HCT116 (cell line): ENCODE results near the gene LRIT2. TPM values are rescaled to one million over a fixed set of nuclear protein-coding genes. Genes with fewer than 3 reads are reported as not detected.

Experiments
- ATAC-seq: fragments of 200-7000 bp; cut with Tn5 transposase; 2 replicates; pipeline ENCODE4 v1.9.1; 2020; ENCODE audit warnings: mild to moderate bottlenecking, moderate library complexity
- Bru-seq: library from RNA; stranded (reverse); fragments of 400-500 nt; gene quantifications from one replicate; lab custom pipeline; 2021; lab: Mats Ljungman, UMichigan
- BruChase-seq, 2 experiments: library from RNA; stranded (reverse); fragments of 400-500 nt; gene quantifications; one replicate each; lab custom pipeline; 2021; lab: Mats Ljungman, UMichigan
- BruUV-seq: library from RNA; stranded (reverse); fragments of 400-500 nt; replicated peaks from 2 replicates; lab custom pipeline; 2021; lab: Mats Ljungman, UMichigan
- CTCF ChIA-PET: fragments of 300-600 bp; sonication (Branson Sonifier 250); formaldehyde crosslinking; loops from one replicate; lab custom pipeline; 2021; ENCODE audit warnings: antibody characterized with exemption; lab: Charles Lee
- POLR2A ChIA-PET: fragments of 300-600, 350-600 bp; sonication (Branson Sonifier 250); formaldehyde crosslinking; loops from one replicate; lab custom pipeline; 2021; ENCODE audit warnings: antibody characterized with exemption; lab: Charles Lee
- RAD21 ChIA-PET, 2 experiments: fragments of 300-600 bp; sonication (Branson Sonifier 250); formaldehyde crosslinking; loops; one replicate each; lab custom pipeline; 2023; ENCODE audit warnings: low total read pairs in 2 of 2; ENCODE audit not compliant: uncharacterized antibody in 2 of 2, unreplicated experiment in 2 of 2, low non-redundant PET in 1 of 2; lab: Charles Lee
- DNase-seq: peaks from one replicate; pipeline ENCODE4 v3.0.0-alpha.2; 2010; ENCODE audit warnings: low read depth, low spot score
- H2AFZ ChIP-seq: fragments of 200-600 bp; shearing (Covaris generic), sonication (generic); 2 replicates; pipeline ENCODE4 v1.6.1; 2017; ENCODE audit warnings: low read depth, mixed run types, mixed read lengths, antibody characterized with exemption, low read length; ENCODE audit not compliant: poor library complexity, severe bottlenecking
- H3K27ac ChIP-seq: 2 replicates; pipeline ENCODE4 v1.5.1; 2012; ENCODE audit warnings: low read depth, low read length
- H3K27me3 ChIP-seq: fragments of 200-600 bp; sonication (generic); 2 replicates; pipeline ENCODE4 v1.6.1; 2016; ENCODE audit warnings: mixed run types, low read length, mixed read lengths; ENCODE audit not compliant: insufficient read depth
- H3K36me3 ChIP-seq, 2 experiments: fragments of 200-500 bp in 1 of 2; fragments of 200-600 bp in 1 of 2; sonication (Bioruptor generic) in 1 of 2; sonication (generic) in 1 of 2; 2 replicates each; pipeline versions ENCODE4 v1.5.1 to v1.6.1; 2014 to 2016; ENCODE audit warnings: low read length in 2 of 2, inconsistent platforms in 1 of 2, mixed read lengths in 1 of 2, mixed run types in 1 of 2; ENCODE audit not compliant: insufficient read depth in 2 of 2, control insufficient read depth in 1 of 2
- H3K4me1 ChIP-seq, 2 experiments: fragments of 200-600 bp in 1 of 2; sonication (generic) in 1 of 2; 2 replicates each; pipeline versions ENCODE4 v1.5.1 to v1.6.1; 2012 to 2017; ENCODE audit warnings: low read length in 2 of 2, inconsistent platforms in 1 of 2, mild to moderate bottlenecking in 1 of 2, mixed read lengths in 1 of 2, mixed run types in 1 of 2, moderate library complexity in 1 of 2; ENCODE audit not compliant: insufficient read depth in 2 of 2, control insufficient read depth in 1 of 2
- H3K4me2 ChIP-seq: fragments of 200-600 bp; sonication (generic); 2 replicates; pipeline ENCODE4 v1.6.1; 2017; ENCODE audit warnings: mixed run types, low read length, mixed read lengths
- H3K4me3 ChIP-seq, 2 experiments: fragments of 200-600 bp in 1 of 2; sonication (generic) in 1 of 2; replicated peaks in 1 of 2; 2 replicates each; pipeline ENCODE4 v1.5.1; 2011 to 2016; ENCODE audit warnings: low read length in 2 of 2, control low read depth in 1 of 2, low read depth in 1 of 2, mild to moderate bottlenecking in 1 of 2, mixed read lengths in 1 of 2, mixed run types in 1 of 2
- H3K79me2 ChIP-seq: fragments of 200-600 bp; sonication (generic); 2 replicates; pipeline ENCODE4 v1.6.1; 2017; ENCODE audit warnings: mild to moderate bottlenecking, mixed run types, low read length, moderate library complexity, mixed read lengths; ENCODE audit not compliant: insufficient read depth
- H3K9ac ChIP-seq: fragments of 200-600 bp; sonication (generic); 2 replicates; pipeline ENCODE4 v1.6.1; 2016; ENCODE audit warnings: low read length, mixed read lengths
- H3K9me2 ChIP-seq: fragments of 200-600 bp; sonication (generic), shearing (Covaris generic); 2 replicates; pipeline ENCODE4 v1.6.1; 2017; ENCODE audit warnings: mixed run types, mild to moderate bottlenecking, moderate library complexity; ENCODE audit not compliant: insufficient read depth
- H3K9me3 ChIP-seq, 2 experiments: fragments of 200-500 bp in 1 of 2; fragments of 200-600 bp in 1 of 2; sonication (Bioruptor generic) in 1 of 2; sonication (generic) in 1 of 2; 2 replicates each; pipeline ENCODE4 v1.6.1; 2014 to 2017; ENCODE audit warnings: low read length in 2 of 2, mixed read lengths in 2 of 2, inconsistent platforms in 1 of 2, low read depth in 1 of 2, mild to moderate bottlenecking in 1 of 2, mixed run types in 1 of 2, moderate library complexity in 1 of 2; ENCODE audit not compliant: control insufficient read depth in 1 of 2, insufficient read depth in 1 of 2
- H4K20me1 ChIP-seq: fragments of 200-600 bp; sonication (generic), shearing (Covaris generic); 2 replicates; pipeline ENCODE4 v1.6.1; 2017; ENCODE audit warnings: mixed run types, mild to moderate bottlenecking, moderate library complexity; ENCODE audit not compliant: insufficient read depth
- ATF3 ChIP-seq: IDR thresholded peaks from 2 replicates; pipeline ENCODE4 v1.6.1; 2012
- CEBPB ChIP-seq: IDR thresholded peaks from 2 replicates; pipeline ENCODE4 v1.6.1; 2012; ENCODE audit warnings: low read depth
- EGR1 ChIP-seq: IDR thresholded peaks from 2 replicates; pipeline ENCODE4 v1.6.1; 2012; ENCODE audit warnings: low read depth
- ELF1 ChIP-seq: IDR thresholded peaks from 2 replicates; pipeline ENCODE4 v1.6.1; 2012; ENCODE audit warnings: low read depth, borderline replicate concordance
- EZH2 ChIP-seq: fragments of 200-600 bp; sonication (generic); IDR thresholded peaks from 2 replicates; pipeline ENCODE4 v1.6.1; 2017; ENCODE audit warnings: antibody characterized with exemption, mixed run types
- EZH2phosphoT487 ChIP-seq: fragments of 200-600 bp; IDR thresholded peaks from 2 replicates; pipeline ENCODE4 v1.6.1; 2018; ENCODE audit warnings: antibody characterized with exemption, borderline replicate concordance
- FOSL1 ChIP-seq: IDR thresholded peaks from 2 replicates; pipeline ENCODE4 v1.6.1; 2012; ENCODE audit warnings: low read depth
- JUND ChIP-seq: IDR thresholded peaks from 2 replicates; pipeline ENCODE4 v1.6.1; 2012
- POLR2A ChIP-seq: IDR thresholded peaks from 2 replicates; pipeline ENCODE4 v1.7.0; 2011; ENCODE audit warnings: borderline replicate concordance; ENCODE audit not compliant: insufficient read depth, insufficient read length; ENCODE audit errors: extremely low read depth
- RAD21 ChIP-seq: IDR thresholded peaks from 2 replicates; pipeline ENCODE4 v1.6.1; 2012; ENCODE audit warnings: low read depth, mild to moderate bottlenecking
- SIN3A ChIP-seq: IDR thresholded peaks from 2 replicates; pipeline ENCODE4 v1.6.1; 2012; ENCODE audit warnings: low read depth
- SRF ChIP-seq: IDR thresholded peaks from 2 replicates; pipeline ENCODE4 v1.6.1; 2012; ENCODE audit warnings: low read depth
- TCF7L2 ChIP-seq: IDR thresholded peaks from 2 replicates; pipeline ENCODE4 v1.7.0; 2011; ENCODE audit warnings: borderline replicate concordance, inconsistent platforms; ENCODE audit not compliant: insufficient read depth, insufficient read length; ENCODE audit errors: extremely low read depth
- YY1 ChIP-seq: IDR thresholded peaks from 2 replicates; pipeline ENCODE4 v1.6.1; 2011; ENCODE audit warnings: low read length, low read depth, moderate library complexity, mild to moderate bottlenecking; ENCODE audit not compliant: insufficient replicate concordance; ENCODE audit errors: extremely low read depth
- ZFX ChIP-seq: fragments of 450-650 bp; IDR thresholded peaks from 2 replicates; pipeline ENCODE4 v1.6.1; 2017
- ZNF274 ChIP-seq: fragments of 200-500 bp; sonication (Bioruptor generic); IDR thresholded peaks from 2 replicates; pipeline ENCODE4 v1.6.1; 2014; ENCODE audit warnings: mild to moderate bottlenecking, low read depth, low read length, inconsistent platforms
- intact Hi-C: fragments of 100-400 bp; cut with micrococcal nuclease; formaldehyde crosslinking; loops from 2 replicates; pipeline ENCODE4 v1.10.0; 2022
- long read RNA-seq: library from polyadenylated mRNA; unstranded; transcript quantifications from one replicate; pipeline ENCODE4 v2.0.0, GENCODE V29; 2021; ENCODE audit not compliant: unreplicated experiment
- polyA plus RNA-seq: library from polyadenylated mRNA; unstranded; fragments of >200 nt; gene quantifications from 2 replicates; pipeline ENCODE4 v1.2.1, GENCODE V29; 2012; ENCODE audit warnings: missing spikeins
- total RNA-seq: library from RNA; stranded (reverse); gene quantifications from one replicate; pipeline ENCODE4 v1.2.1, GENCODE V29; 2021; ENCODE audit not compliant: unreplicated experiment
- TF ChIP-seq, protein P1 (sequence below): IDR thresholded peaks from 2 replicates; pipeline ENCODE4 v1.6.1; 2012; ENCODE audit warnings: low read depth
- TF ChIP-seq, protein P2 (sequence below): IDR thresholded peaks from 2 replicates; pipeline ENCODE4 v1.6.1; 2011; ENCODE audit warnings: mild to moderate bottlenecking, low read length, moderate library complexity; ENCODE audit not compliant: insufficient replicate concordance; ENCODE audit errors: extremely low read depth

LRIT2 gene
- total RNA-seq (not detected), Bru-seq, nascent RNA (not detected), BruChase-seq, experiment 1, labeled RNA remaining after a 6-hour chase (not detected), BruChase-seq, experiment 2, labeled RNA remaining after a 2-hour chase (not detected)
- polyA plus RNA-seq, result not detected in 2 replicates
- long read RNA-seq, result 0 reads

GRCh38 chr10:84225427-84226173 is at the start of gene LRIT2:
TSS of gene LRIT2 (minus strand) at chr10:84225544. CDS start at chr10:84225520, 24 bp downstream.
- intact Hi-C loops, result no loop called here

More at GRCh38 chr10:84225427-84226173, at the start of gene LRIT2:
- no peaks in the 10 kb centered on the region for H3K9me2 ChIP-seq
- H3K27ac ChIP-seq, result no peak within 1 kb of the TSS
- no peaks in the 10 kb centered on the region for H4K20me1 ChIP-seq
- no peaks in the 10 kb centered on the region for H3K4me1 ChIP-seq
- TF ChIP-seq YY1, result no peak
- no peak for TF ChIP-seq EZH2phosphoT487
- TF ChIP-seq POLR2A, result no peak
- TF ChIP-seq ELF1, result no peak
- TF ChIP-seq ZFX, result no peak
- TF ChIP-seq TCF7L2, result no peak
- no peak for TF ChIP-seq FOSL1
- no peak for TF ChIP-seq JUND
- TF ChIP-seq RAD21, result no peak
- no peak for TF ChIP-seq CEBPB
- TF ChIP-seq, protein P1, sequence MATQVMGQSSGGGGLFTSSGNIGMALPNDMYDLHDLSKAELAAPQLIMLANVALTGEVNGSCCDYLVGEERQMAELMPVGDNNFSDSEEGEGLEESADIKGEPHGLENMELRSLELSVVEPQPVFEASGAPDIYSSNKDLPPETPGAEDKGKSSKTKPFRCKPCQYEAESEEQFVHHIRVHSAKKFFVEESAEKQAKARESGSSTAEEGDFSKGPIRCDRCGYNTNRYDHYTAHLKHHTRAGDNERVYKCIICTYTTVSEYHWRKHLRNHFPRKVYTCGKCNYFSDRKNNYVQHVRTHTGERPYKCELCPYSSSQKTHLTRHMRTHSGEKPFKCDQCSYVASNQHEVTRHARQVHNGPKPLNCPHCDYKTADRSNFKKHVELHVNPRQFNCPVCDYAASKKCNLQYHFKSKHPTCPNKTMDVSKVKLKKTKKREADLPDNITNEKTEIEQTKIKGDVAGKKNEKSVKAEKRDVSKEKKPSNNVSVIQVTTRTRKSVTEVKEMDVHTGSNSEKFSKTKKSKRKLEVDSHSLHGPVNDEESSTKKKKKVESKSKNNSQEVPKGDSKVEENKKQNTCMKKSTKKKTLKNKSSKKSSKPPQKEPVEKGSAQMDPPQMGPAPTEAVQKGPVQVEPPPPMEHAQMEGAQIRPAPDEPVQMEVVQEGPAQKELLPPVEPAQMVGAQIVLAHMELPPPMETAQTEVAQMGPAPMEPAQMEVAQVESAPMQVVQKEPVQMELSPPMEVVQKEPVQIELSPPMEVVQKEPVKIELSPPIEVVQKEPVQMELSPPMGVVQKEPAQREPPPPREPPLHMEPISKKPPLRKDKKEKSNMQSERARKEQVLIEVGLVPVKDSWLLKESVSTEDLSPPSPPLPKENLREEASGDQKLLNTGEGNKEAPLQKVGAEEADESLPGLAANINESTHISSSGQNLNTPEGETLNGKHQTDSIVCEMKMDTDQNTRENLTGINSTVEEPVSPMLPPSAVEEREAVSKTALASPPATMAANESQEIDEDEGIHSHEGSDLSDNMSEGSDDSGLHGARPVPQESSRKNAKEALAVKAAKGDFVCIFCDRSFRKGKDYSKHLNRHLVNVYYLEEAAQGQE, result no peak
- TF ChIP-seq EZH2, result no peak
- TF ChIP-seq SRF, result no peak
- no peak for TF ChIP-seq ATF3
- no peak for TF ChIP-seq EGR1
- TF ChIP-seq SIN3A, result no peak
- TF ChIP-seq, protein P2, sequence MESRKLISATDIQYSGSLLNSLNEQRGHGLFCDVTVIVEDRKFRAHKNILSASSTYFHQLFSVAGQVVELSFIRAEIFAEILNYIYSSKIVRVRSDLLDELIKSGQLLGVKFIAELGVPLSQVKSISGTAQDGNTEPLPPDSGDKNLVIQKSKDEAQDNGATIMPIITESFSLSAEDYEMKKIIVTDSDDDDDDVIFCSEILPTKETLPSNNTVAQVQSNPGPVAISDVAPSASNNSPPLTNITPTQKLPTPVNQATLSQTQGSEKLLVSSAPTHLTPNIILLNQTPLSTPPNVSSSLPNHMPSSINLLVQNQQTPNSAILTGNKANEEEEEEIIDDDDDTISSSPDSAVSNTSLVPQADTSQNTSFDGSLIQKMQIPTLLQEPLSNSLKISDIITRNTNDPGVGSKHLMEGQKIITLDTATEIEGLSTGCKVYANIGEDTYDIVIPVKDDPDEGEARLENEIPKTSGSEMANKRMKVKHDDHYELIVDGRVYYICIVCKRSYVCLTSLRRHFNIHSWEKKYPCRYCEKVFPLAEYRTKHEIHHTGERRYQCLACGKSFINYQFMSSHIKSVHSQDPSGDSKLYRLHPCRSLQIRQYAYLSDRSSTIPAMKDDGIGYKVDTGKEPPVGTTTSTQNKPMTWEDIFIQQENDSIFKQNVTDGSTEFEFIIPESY, result no peak
- TF ChIP-seq ZNF274, result no peak
- H3K79me2 ChIP-seq, result no peaks in the 10 kb centered on the region
- H3K4me2 ChIP-seq, result no peak within 1 kb of the TSS
- ChIA-PET RAD21 (no interaction called here), POLR2A (no interaction called here), CTCF (no interaction called here)
- H2AFZ ChIP-seq, result no peak within 1 kb of the TSS
- peaks cover 40% of the 10 kb centered on the region for H3K27me3 ChIP-seq
- DNase-seq (no peak), ATAC-seq (no peak)
- H3K9me3 ChIP-seq, result no peaks in the 10 kb centered on the region
- no TSS peak for BruUV-seq
- H3K4me3 ChIP-seq, result no peak within 1 kb of the TSS
- no peak within 1 kb of the TSS for H3K9ac ChIP-seq
- no peaks in the 10 kb centered on the region for H3K36me3 ChIP-seq
